Activated naive CD4-positive, alpha-beta T cell (primary cell): ENCODE data around the gene C19orf67.
"Not testable (repeated sequence)": the region's sequence is repeated elsewhere in the genome, so short reads cannot be mapped to it uniquely, and the experiment has no call there.

Experiments used
- DNase-seq, 4 experiments: peaks; one replicate each; lab custom pipeline; 2025; lab: John Stamatoyannopoulos, UW

Gene C19orf67

DNA sequence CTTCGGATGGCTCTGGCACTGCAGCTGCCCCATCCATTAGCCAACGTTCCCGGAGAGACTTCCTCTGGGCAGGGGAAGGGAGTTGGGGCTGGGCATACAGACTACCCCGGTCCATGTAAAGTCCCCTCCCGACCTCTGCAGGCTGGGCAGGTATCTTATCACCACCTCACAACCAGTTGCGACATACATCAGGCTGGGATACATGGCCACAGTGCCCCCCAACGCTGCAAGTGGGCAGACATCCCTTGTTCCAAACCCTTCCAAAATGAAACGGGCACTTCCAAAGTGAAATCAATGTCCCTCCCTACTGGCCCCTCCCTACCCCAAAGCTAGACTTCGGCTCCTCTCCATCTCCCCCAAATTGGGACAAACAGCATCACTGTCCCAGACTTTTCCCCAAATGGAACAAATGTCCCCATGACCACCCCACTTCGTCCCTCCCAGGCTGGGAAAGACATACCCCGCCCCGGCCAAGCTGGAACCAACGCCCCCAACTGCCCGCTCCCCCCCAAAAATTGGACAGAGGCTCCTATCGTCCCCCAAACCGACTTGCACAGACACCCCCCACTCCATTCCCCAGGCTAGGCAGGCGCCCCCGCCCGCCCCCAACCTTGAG, 28.7 kb downstream of the C19orf67 start:
- DNase-seq = no peak

DNA sequence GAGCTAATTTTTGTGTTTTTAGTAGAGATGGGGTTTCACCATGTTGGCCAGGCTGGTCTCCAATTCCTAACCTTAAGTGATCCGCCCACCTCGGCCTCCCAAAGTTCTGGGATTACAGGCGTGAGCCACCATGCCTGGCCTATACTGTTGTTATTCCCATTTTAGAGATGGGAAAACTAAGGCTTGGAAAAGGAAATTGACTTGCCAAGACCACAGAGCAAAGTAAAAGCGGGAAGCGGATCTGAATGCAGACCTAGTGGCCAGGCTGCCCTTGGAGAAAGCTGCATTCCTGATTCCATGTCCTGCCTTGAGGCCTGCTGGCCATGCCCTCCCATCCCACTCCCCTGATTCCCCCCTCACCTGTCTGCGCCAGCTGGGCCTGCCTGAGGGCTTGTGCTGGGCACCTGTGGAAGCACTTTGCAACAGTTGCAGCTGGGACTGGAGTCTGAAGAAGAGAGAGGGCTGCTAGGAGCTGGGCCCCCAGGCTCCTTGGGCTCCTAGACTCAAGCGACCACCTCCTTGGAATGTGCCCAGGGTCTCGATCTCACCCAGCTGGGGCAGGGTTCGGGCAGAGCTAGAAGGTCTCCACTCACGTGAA, 29.4 kb downstream of the C19orf67 start:
- no peak for DNase-seq

DNA sequence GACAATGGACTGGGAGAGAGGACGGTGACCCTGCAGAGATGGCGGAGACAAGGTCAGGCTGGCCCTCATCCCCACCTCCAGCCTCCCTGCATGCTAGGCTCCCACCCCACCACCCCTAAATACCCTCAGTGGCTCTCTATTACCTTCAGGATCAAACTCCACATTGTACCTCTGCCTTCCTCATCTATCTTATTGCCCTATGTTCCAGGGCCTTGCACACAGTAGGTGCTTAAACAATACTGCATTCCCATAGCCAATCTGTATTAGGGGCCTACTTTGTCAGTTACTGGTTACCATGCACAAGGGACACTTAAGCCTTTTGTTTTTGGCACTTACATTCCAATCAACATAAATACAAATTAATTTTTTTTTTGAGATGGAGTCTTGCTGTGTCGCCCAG, 30.2 kb downstream of the C19orf67 start:
- DNase-seq = no peak

DNA sequence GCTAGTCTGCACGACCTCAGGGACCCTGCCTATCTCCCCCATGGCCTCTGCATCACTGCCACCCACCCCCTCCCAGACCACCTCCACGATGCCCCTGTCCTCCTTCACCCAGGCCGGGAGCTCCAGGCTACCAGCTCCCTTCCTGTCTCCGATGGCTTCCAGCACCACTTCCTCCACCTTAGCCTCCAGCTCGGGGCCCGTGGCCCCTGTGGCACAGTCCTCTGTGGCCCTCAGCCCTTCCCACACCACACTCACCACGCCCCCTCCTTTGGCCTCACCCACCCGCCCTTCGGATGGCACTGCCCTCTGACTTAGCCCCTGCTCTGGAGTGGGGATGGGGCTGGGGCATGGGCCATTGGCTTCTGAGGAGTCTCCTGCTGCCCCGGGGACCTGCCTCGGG, 30.9 kb downstream of the C19orf67 start:
- DNase-seq = no peak

DNA sequence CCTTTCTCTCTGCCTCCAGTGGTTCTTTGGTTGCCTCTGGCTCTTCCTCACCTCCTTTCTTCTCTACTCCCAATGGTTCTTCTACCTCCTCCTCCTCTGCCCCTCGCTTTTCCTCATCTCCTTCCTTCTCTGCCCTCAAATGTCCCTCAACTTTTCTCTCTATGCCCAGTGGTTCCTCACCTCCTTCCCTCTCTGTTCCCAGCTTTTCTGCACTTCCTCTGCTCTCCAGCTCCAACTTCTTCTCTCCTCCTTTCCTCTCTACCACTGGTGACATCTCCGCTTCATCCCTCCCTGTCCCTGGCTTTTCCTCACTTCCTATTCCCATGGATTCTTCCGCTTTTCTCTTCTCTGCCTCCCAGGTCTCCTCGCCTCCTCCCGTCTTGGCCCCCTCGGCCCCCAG, 31.5 kb downstream of the C19orf67 start:
- no peak for DNase-seq

DNA sequence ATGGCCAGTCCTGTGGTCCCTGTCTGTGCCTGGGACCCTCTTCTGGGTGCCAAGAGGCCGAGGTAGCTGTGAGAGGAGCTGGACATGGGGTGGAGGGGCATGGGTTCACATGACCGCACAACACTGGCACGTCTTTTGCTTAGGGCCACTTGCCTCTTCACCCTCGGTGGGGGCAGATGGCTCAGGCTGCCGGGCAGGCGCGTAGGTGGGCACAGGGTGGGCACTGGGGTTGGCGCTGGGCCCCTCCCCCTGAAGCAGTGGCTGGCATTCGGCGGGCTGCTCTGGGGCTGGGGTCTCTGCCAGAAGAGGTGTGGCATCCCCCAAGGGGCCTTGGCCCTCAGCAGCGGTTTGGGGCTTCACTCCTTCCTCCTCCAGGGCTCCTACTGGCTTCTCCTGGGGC, 32.1 kb downstream of the C19orf67 start:
- no peak for DNase-seq

DNA sequence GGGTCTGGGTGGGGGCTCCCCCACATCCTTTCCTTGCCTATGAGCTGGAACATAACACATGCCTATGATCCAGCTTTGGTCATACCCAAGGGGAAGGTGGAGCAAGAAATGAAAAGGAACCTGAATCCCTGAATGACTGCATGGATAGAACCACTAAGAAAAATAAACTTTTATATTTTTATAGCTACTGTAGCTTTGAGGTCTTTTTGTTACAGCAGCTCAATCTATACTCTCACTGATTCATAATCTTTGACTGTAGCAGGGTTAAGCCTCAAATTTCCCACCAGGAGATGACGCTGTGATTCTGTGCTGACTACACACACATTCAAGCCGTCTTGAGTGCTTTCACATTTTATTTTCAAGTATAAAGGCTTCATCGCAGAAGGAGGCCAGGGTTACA, 32.6 kb downstream of the C19orf67 start:
- no peak for DNase-seq

DNA sequence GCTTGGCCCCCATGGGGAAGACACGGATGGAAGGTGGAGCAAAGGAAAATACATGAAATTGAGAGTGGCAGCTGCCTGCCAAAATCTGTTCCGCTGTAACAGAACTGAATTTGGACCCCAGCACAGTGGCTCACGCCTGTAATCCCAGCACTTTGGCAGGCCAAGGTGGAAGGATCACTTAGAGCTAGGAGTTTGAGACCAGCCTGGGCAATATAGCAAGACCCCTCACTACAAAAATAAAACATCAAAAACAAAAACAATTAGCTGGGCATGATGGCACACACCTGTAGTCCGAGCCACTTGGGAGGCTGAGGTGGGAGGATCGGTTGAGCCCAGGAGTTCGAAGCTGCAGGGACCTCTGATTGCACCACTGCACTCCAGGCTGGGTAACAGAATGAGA, 33.1 kb downstream of the C19orf67 start:
- DNase-seq = no peak

DNA sequence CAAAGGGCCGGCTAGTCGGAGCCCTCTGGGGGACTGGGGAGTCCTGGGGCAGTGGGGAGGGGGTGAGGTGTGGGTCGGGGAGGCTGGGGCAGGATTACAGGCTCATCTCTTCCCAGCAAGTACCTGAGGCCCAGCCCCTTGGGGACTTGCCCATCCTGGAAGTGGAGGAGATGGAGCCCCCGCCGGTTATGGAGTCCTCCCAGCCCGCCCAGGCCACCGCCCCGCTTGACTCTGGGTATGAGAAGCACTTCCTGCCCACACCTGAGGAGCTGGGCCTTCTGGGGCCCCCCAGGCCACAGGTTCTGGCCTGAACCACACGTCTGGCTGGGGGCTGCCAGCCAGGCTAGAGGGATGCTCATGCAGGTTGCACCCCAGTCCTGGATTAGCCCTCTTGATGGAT, 33.6 kb downstream of the C19orf67 start:
- no peak for DNase-seq

DNA sequence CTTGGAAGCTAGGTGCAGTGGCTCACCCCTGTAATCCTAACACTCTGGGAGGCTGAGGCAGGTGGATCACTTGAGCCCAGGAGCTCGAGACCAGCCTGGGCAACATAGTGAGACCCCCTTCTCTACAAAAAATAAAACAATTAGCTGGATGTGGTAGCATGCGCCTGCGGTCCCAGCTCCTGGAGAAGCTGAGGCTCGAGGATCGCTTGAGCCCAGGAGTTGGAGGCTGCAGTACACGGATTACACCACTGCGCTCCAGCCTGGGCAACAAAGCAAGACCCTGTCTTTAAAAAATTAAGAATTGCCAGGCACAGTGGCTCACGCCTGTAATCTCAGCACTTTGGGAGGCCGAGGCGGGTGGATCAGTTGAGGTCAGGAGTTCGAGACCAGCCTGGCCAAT, 34.6 kb downstream of the C19orf67 start:
- DNase-seq = not testable (repeated sequence)

DNA sequence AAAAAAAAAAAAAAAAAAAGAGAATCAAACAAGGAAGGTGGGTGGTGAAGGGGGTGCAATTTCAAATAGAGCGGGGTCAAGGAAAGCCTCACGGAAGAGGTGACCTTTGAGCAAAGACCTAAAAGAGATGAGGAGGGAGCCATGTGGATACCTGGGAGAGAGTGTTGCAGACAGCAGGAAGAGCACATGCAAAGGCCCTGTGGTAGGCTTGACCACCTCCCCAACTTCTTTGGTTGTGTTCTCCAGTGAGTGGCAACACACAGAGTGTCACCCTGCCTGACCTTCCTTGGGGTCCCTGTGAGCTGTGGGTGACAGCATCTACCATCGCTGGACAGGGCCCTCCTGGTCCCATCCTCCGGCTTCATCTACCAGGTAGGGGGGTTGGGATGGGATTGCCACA, 35.1 kb downstream of the C19orf67 start:
- no peak for DNase-seq

DNA sequence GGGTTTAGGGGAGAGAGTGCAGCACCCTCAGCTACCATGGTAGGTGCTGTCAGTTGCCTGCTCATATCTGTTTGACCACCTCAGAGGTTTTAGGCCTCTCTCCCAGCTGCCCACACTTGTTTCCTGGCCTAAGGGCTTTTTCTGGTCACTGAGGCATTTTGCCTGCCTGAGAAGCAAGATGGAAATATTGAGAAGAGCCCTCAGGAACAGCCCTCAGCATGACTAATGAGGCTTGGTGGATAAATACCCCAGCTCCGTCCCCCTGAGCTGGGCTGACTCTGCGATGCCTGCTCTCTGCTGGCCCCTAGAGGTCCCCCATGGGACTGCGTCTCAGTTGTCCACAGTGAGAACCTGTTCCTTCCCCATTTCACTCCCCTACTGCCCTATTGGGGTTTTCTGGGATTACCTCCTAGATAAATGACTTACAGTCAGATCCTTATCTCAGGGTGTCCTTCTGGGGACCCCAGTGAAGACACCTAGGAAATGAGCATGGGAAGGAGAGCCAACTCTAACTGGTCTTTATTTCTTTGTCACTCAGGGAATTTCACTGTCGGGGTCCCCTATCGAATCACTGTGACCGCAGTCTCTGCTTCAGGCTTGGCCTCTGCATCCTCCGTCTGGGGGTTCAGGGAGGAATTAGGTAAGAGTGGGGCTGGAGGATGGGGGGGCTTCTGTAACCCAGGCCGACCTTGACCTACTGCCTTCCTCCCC, 37.0 kb downstream of the C19orf67 start:
- peak; percentile 51 to 70 (median 64) for DNase-seq

DNA sequence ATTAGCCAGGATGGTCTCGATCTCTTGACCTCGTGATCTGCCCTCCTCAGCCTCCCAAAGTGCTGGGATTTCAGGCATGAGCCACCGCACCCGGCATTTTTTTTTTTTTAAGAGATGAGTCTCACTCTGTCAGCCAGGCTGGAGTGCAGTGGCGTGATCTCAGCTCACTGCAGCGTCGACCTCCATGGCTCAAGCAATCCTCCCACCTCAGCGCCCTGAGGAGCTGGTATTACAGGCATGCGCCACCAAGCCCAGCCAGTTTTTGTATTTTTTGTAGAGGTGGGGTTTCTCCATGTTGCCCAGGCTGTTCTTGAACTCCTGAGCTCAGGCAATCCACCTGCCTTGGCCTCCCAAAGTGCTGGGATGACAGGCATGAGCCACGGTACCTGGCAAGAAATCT, 37.7 kb downstream of the C19orf67 start:
- not testable (repeated sequence) for DNase-seq

DNA sequence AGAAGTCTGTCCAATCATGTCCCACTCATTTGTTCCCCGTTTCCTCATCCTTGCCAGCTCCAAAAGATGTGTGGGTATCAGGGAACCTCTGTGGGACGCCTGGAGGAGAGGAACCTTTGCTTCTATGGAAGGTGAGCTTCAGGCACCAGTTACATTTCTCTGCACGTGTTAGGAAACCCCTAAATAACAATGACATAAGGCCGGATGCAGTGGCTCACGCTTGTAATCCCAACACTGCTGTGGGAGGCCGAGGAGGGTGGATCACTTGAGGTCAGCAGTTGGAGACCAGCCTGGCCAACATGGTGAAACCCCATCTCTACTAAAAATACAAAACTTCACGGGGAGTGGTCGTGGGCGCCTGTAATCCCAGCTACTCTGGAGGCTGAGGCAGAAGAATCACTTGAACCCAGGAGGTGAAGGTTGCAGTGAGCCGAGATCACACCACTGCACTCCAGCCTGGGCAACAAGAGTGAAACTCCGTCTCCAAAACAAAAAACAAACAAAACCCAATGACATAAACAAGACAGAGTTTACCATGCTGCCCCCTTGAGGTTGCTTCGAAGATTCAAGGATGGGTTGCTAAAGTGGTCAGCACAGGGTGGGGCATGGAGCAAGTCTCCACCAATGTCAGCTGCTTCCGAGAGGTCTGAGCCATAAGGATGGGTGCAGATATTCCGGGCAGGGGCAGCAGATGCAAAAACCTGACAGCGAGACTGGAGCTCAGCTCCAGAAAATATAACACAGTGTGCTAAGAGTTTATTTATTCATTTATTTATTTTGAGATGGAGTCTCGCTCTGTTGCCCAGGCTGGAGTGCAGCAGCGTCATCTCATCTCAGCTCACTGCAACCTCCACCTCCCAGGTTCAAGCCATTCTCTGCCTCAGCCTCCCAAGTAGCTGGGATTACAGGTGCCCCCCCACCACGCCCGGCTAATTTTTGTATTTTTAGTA, 42.6 kb downstream of the C19orf67 start:
- DNase-seq = not testable (repeated sequence)

DNA sequence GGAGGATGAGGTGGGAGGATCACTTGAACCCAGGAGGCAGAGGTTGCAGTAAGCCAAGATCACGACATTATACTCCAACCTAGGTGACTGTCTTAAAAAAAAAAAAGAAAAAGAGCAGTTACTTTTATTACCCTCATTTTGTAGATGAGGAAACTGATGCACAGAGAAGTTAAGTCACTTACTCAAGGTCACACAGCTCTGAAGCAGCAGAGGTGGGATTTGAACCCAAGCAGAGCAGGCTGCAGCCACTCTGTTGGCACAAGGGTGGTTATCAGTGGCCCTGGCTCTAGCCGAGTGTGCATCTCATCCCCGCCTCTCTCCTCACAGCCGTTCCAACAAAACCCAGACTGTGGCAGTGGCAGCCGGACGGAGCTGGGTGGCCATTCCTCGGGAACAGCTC, 46.4 kb downstream of the C19orf67 start:
- no peak for DNase-seq

DNA sequence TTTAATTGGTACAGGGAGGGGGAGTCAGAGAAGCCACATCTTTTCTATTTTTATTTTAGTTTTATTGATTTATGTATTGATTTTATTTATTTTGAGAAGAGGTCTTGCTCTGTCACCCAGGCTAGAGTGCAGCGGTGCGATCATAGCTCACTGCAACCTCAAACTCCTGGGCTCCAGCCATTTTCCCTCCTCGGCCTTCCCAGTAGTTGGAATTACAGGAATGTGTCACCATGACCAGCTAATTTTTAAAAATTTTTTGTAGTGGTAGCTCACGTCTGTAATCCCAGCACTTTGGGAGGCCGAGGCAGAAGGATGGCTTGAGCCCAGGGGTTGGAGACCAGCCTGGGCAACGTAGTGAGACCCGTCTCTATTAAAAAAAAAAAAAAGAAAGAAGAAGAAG, 49.9 kb downstream of the C19orf67 start:
- DNase-seq = no peak

DNA sequence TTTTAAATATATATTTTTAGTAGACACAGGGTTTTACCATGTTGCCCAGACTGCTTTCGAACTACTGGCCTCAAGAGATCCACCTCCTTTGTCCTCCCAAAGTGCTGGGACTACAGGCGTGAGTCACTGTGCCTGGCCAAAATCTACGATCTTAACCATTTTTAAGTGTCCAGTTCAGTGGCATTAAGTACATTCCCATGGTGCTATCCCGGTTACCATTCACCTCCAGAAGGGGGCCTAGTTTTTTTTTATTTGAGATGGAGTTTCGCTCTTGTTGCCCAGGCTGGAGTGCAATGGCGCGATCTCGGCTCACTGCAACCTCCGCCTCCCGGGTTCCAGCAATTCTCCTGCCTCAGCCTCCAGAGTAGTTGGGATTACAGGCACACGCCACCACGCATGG, 50.4 kb downstream of the C19orf67 start:
- DNase-seq = not testable (repeated sequence)

DNA sequence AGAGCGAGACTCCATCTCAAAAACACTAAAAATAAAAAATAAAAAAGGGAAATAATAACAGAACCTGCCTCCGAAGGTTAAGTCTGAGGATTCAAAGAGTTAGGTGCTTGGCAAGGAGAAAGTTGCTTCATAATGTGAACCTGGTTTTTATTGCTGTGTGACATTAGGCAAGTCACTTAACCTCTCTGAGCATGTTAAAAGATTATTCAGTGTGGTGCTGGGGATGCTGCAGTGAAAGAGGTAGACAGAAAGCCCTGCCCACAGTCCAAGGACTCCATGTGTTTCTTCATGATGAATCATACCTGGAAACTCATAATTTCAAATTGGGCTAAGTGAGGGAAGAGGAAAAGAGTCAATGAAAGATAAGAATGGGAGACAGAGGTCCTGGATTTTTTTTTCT, 51.6 kb downstream of the C19orf67 start:
- DNase-seq = no peak

DNA sequence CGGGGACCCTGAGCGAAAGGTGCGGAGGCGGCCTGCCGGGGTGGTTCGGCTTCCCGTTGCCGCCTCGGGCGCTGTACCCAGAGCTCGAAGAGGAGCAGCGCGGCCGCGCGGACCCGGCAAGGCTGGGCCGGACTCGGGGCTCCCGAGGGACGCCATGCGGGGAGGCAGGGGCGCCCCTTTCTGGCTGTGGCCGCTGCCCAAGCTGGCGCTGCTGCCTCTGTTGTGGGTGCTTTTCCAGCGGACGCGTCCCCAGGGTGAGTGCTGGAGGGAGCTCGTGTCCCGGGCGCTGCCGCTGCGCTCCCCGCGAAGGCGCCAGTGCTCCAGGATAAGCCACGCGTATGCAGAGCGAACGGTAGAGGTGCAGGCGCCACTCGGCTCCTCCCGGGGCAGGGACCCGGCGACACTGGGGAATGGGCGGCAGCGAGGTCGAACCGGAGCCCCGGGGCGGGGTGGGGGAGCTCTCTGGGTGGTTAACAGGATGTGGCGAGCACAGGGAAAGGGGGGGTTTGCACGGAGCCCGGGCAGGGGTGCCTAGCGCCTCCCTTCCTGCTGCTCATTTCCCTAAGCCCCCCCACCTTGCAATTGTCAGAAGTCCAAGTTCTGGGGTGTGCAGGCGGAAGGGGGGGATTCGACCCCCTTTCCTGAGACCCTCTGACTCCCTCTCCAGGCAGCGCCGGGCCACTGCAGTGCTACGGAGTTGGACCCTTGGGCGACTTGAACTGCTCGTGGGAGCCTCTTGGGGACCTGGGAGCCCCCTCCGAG, 53.7 kb downstream of the C19orf67 start, which contains the start of gene IL27RA:
IL27RA (plus strand) TSS at position 44 of the 762 bp plus-strand sequence; CDS start at position 155, 111 bp downstream.
- peak; percentile 48 to 76 (median 65) for DNase-seq
